HG03064 (cell line): ENCODE results near the gene RAC2.
A peak's percentile ranks its signal among the peaks of the same experiment; 100 is the strongest.

Experiments used
- ATAC-seq: cut with Tn5 transposase; IDR thresholded peaks from one replicate; pipeline ENCODE4 v1.9.1; 2021; ENCODE audit warnings: low read depth; ENCODE audit not compliant: unreplicated experiment

The RAC2 gene

DNA sequence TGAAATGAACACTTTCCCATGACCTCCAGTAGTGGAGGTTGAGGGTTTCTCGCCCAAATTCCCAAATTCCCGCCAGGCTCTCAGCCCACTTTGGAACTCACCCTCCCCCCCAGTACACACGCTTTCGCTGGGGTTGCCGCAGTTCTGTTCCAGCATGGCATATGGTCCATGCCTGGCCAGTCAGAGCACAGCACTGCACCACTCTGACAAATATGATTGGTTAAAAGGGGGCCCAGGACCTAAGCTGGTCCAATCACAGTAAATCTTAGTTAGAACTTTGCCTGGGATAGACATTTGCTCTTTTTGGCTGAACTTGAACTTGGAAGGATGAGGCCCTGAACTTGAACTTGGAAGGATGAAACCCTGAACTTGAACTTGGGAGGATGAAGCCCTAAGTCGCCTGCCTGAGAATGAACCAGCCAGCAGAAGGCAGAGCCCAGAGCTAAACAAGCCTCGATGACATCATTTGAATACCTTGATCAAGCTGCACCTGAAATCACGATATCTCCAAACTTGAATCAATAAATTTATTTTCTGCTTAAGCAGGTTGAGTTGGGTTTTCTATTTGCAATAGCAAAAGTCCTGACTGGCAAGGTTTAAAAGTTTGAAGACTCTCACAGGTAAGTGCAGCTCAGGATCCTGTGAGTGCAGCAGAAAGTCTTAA lies 19.2 kb downstream of the RAC2 start:
- no peak for ATAC-seq

DNA sequence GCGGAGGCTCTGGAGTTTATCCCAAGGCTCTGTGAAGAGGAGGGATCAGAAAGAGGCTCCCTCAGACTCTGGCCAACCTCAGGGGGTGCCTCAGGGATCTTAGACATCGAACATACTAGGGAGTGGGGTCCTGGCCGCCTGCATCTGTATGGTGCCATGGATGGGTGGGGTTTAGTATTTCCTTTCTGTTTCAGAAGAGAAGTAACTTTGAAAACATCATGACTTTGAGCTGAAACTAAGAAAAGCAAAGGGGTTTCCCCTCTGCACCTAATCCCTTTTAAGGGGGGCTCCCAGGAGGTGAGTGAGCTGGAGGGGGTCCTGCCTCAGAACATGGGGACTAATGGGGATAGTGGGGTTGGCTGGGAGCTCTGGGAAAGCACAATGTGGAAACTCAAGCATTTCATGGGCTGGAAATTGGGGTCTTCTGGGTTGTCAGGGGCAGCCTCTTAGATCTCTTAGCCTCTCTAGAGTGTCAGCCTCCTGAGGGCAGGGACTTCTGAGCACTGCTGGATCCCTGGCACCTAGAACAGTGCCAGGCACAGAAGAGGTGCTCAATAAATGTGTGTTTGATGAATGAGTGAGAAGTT lies 20.0 kb downstream of the RAC2 start:
- no peak for ATAC-seq

DNA sequence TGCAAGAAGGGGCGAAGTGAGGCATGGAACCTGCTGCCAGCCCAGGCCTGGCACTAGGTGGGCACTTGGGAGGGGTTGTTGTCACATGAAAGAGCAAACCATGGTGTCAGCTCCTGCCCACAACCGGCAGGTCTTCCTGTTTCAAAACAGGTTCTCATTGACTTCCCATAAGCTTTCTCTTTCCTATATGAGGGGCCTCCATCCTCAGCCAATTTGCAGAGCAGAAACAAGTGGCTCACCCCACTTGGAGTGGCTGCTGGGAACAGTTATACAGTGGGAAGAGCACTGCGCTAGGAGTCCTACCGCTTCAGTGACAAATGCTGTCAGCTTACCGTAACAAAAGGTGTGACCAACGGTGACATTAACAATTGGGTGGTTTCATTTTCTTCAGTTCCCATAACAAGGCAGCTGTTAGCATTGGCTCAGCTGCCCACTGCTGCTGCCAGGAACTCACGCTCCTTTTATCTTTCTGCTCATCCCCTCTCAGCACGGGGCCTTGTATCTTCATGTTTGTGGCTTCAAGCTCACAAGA lies 21.6 kb downstream of the RAC2 start:
- ATAC-seq = no peak

DNA sequence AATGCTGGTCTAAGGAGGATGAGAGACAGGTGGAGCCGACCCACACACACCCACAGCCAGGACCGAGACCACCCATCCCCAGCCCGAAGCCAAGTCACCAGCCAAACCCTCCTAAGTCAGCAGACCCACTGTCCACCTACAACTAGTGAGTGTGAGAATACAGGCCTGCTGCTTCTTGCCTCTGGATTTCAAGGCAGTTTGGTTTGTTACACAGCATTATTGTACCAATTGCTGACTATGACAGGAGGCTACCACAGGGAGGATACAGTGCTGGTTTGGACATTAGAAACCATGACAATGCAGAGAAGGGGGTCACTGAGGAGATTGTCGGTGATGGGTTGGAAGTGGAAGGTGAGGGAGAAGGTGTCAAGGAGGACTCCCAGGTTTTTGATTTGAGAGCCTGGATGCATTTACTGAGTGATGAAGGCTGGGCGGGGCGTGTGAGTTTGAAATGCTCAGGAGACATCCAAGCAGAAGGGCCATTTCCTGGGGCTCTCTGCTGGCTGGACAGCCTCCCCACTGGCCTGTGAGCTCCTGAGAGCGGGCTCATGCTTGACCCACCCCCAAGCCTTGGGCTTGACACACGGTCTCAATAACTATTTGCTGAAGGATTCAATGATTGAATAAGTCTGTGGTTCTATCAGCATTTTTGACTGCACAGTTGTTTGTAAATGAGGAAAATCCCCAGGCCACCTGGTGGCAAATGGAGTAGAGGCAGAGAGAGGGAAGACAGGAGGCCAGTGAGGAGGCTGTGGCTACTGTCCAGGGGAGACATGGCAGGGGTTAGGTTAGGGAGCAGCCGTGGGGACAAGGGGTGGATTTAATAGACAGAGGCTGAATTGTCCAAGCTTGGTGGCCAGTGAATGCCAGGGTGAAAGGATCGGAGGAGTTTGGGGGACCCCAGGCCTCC lies 22.4 kb downstream of the RAC2 start:
- ATAC-seq = no peak

GRCh38 chr22:37220543-37220981 lies 23.5 kb downstream of the RAC2 start:
- ATAC-seq = no peak

- ATAC-seq = peak; percentile 16
These were observed 24.5 kb downstream of the RAC2 start for GRCh38 chr22:37219533-37219932.

DNA sequence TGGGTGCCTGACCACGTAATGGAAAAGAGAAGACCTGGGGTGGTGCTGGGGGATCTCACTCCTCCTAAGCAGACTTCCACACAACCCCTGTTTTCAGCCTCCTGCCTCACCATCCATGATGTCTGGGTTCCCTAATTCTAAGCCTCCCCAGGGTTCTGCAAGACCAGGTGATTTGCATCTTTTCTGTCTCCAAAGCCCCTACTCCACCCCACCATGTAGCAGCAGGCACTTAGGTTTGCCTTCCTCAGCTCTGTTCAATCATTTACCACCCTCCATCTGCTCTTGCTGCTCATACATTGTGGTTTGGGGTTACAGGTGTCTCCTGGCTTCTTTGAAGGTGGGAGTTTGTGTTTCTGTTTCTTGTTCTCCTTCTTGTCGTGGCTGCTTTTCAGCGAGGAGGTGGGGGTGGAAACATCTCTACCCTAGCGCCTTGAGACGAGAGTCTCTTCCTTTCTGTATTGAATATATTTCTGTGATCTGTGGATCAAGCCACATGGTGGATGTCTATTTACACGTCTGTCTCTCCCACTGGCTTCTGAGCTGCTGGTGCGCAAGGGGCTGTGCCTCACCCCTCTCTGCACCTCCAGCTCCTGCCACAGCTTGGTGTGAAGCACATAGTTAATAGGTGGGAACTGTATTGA lies 25.2 kb downstream of the RAC2 start:
- ATAC-seq = peak; percentile 65

GRCh38 chr22:37218399-37218770 lies 25.7 kb downstream of the RAC2 start:
- no peak for ATAC-seq

DNA sequence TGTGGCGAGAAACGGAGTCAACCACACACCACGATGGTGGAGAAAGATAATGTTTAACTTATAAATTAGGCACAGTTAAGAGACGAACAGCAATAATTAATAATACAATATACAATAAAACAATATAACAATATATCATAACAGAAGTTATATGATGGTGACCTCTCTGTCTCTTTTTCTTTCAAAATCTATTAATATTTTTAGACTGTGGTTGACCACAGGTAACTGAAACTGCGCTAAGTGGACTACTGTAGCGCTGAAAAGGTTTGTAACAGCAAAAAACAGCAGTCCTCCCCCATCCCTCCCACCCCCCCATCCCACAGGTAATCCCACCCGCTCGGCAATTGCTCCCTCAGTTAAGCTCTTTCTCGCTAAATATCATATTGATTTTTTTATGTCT lies 28.2 kb downstream of the RAC2 start:
- no peak for ATAC-seq

DNA sequence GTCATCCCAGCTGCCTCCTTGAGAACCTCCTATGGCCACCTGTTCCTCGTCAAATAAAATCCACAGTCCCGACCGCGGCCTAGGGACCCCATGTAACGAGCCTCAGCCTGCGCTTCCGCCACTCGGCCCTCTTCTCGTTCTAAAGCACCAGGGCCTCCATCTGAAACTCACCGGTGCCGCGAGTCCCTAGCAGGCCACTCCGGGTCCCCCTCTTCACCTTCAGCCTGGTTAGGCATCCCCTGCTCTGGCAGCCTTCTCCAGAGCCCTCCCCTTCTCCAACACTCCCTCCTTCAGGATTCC lies 29.4 kb downstream of the RAC2 start:
- no peak for ATAC-seq

DNA sequence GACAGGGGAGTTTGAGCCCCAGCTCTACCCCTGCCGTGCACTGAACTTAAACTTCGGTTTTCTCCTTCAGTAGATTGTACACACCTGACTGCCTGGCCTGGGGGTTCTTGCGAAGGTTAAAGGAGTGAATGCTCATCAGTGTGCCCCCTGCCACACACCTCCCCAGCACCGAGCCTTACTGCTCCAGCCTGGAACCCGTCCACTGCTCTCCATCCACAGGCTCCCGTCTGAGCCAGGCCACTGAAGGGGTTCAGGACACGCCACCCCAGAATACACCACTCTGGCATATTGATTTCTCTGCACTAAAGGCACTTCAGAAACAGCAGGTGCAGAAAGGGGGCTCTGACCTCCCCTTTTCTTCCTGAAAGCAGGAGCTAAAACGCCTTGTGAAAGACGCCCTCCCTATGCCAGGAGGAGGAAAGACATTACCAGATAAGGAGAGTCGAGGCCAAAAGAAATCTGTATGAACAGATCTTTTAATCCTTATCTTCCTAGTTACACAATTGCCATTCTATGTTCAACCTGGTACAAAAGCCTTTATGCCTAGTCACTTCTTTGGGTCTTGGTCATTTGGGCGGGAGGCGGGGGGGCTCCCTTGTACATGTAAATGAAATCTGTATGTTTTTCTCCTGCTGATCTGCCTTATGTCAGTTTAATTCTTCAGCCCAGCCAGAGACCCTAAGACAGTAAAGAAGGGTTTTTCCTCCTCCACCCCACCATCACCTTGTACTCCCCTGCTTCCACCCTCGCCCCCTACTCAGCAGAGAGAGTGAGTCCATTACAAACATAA lies 29.9 kb downstream of the RAC2 start:
- no peak for ATAC-seq

DNA sequence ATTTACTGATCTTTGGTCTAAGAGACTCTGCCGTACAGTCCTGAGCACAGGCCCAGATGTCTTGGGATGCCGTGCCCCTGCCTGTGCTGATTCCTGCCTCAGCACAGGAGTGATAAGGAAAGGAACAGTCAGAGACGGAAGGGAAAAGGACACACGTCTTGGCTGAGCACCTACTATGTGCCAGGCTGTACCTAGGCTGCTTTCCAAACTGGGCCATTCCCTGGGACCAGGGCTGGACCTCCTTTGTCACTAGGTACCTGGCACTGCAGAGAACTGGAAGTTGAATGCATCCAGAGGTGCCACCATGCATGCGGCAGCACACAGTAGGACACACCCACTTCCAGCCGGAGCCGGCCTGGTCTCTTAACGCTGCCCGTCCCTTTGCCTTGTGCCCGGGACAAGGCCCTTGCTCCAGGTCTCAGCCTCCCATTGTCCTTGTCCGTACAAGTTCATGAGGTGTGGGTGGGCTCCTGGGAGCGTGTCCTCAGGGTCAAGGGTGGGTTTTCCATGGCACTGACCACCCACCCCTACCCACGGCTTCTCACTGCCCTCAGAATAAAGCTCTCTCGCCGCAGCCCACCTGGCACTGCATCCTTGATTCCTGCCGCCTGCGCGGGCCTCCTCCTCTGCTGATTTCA lies 30.7 kb downstream of the RAC2 start:
- no peak for ATAC-seq

GRCh38 chr22:37212174-37212906 lies 31.7 kb downstream of the RAC2 start, which contains the start of gene SSTR3:
Gene SSTR3, minus strand, starts transcription at chr22:37212477. Its CDS starts 4,674 bp downstream, at chr22:37207803.
- ATAC-seq = no peak

DNA sequence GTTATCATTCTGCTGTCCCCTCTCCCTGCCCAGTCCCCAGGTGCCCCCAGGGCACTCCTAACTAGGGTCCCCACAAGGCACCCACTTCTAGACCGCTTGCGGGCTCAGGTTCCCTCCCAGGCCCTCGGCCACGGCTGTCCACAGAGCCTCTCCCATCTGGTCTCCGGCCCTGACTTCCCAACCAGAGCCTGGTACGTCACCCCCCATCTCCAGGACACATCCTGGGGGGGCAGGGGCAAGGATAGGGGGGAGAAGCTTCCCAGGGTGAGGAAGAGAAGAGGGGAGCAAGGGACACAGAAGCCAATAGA lies 32.2 kb downstream of the RAC2 start:
- no peak for ATAC-seq

DNA sequence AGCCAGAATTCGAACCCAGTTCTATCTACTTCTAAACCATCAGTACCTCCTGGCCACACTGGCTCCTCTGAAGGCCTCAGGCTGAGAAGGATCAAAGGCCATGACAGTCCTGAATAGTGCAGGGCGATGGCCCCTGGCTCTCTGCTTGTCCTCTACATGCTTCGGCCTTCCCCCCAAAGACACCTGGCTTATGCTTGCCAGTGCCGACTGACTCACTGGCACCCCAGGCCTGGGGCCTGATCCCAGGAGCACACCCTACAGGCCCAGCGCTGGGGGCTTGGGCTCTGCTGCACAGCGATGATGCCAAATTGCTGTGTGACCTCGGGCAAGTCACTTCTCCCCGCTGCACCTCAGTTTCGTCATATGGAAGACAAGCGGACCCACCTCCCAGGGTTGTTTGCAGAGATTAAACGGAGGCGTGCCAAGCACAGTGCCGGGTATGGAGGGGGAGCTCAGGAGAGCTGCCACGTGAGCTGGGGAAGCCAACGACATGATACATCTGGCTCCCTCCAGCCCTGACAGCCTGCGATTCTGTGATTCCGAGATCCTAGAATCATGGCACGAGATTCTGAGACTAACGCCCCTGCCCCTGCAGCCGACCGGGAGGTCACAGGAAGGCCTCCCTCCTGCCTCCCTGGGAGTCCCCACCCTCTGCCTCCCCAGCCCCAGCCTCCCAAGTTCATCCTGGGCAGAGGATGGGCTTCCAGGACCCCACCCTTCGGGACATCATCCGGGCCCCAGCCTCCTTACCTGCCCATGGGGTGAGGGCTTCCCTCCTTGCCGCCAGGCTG lies 32.8 kb downstream of the RAC2 start:
- no peak for ATAC-seq

DNA sequence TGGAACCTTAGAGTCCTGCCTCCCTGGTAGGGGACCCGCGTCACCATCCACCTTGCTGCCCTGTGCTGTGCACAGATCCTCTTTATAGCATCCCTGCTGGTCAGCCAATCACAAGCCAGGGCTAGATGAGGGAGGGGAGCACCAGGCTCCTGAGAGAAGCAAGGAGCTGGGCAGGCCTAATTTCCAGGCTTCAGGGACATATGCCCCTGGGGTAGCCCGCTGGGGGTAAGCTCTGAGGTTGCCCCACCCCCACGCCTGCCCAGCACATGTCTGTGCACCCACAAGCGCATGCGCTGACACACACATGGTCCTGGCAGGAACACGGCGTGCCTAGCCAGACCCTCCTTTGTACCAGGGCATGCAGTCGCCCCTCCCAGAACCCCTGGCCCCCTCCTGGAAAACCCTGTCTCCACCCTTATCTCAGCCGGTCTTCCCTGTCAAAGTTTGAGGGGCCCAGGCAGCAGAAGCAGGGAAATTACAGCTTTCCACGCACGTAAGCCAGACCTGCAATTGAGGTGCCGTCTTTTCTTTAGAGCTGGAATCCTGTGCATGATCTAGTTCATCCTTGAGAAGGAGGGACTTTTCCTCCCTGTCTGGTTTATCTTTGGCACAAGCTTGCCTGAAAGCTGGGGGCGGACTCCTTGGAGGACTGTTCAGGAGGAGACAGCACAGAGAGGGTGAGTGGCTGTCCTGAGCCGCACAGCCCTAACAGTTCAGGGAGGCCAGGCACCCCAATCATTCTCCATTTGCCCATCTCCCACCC lies 33.8 kb downstream of the RAC2 start:
- ATAC-seq = no peak

DNA sequence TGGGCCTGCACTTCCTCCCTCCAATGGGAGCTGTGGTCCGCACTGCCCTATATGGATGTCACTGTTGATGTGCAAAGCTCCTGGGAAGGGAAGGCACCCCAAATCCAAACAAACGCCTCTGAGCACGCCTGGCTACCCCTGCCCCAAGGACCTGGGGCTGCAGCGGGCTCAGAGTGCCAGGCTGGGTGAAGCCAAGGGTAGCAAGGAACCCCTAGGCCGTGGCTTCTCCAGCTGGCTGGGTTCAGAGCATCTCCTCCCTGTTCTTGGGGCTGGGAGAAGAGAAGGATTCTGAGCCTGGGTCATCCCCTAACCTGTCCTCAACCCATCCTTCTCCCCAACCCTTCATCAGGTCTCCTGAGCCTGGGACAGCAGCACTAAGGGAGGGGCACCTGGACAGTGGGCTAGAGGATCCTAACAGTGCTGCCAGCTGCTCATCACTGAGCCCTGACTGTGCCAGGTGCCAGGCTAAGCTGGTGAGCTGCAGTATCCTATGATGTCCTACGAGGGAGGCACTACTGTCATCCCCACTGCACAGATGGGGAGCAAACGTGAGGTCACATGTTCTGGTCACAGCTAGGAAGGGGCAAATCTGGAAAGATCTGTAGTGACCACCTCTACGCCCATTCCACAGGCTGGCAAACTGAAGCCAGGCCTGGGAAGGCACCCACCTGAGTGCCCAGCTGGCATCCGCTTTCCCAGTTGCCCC lies 34.8 kb downstream of the RAC2 start:
- ATAC-seq = no peak
